IMR-90 (cell line): Measurements from ENCODE around the gene EXOC6B. TPM values are rescaled to one million over a fixed set of nuclear protein-coding genes. Genes with fewer than 3 reads are reported as not detected.

Experiments
- ATAC-seq: fragments of 200-7000 bp; cut with Tn5 transposase; 2 replicates; pipeline ENCODE4 v1.9.1; 2020; ENCODE audit warnings: low read depth, mild to moderate bottlenecking, moderate library complexity
- BruUV-seq: library from RNA; stranded (reverse); fragments of 400-500 nt; replicated peaks from 2 replicates; lab custom pipeline; 2021; lab: Mats Ljungman, UMichigan
- CTCF ChIA-PET: fragments of 300-600 bp; formaldehyde crosslinking; extraction: SDS; loops from one replicate; lab custom pipeline; 2021; ENCODE audit warnings: antibody characterized with exemption; lab: Yijun Ruan, JAX
- POLR2A ChIA-PET: fragments of 300-600 bp; sonication (Branson Sonifier 250); formaldehyde crosslinking; loops from one replicate; lab custom pipeline; 2022; ENCODE audit warnings: antibody characterized with exemption; ENCODE audit not compliant: unreplicated experiment; lab: Charles Lee
- DNase-seq: peaks from one replicate; pipeline ENCODE4 v3.0.0; 2013
- H2AFZ ChIP-seq: replicated peaks from 2 replicates; pipeline ENCODE3; 2013; ENCODE audit warnings: low read length, mild to moderate bottlenecking; ENCODE audit not compliant: poor library complexity
- H2AK5ac ChIP-seq: 2 replicates; pipeline ENCODE4 v1.6.1; 2013; ENCODE audit warnings: low read depth, low read length, inconsistent platforms
- H2AK9ac ChIP-seq: replicated peaks from 2 replicates; pipeline ENCODE3; 2013; ENCODE audit warnings: mild to moderate bottlenecking, low read depth, low read length, moderate library complexity; ENCODE audit not compliant: poor library complexity
- H2BK120ac ChIP-seq: 2 replicates; pipeline ENCODE4 v1.6.1; 2013; ENCODE audit warnings: low read depth, low read length, inconsistent platforms
- H2BK15ac ChIP-seq: 3 replicates; pipeline ENCODE4 v1.6.1; 2013; ENCODE audit warnings: low read depth, low read length, inconsistent platforms
- H2BK20ac ChIP-seq: 2 replicates; pipeline ENCODE4 v1.6.1; 2013; ENCODE audit warnings: low read depth, mild to moderate bottlenecking, inconsistent platforms, low read length, moderate library complexity
- H2BK5ac ChIP-seq: 2 replicates; pipeline ENCODE4 v1.6.1; 2013; ENCODE audit warnings: mild to moderate bottlenecking, low read depth, low read length, inconsistent platforms; ENCODE audit not compliant: poor library complexity, severe bottlenecking
- H3K14ac ChIP-seq: replicated peaks from 2 replicates; pipeline ENCODE4 v1.6.1; 2013; ENCODE audit warnings: low read depth, low read length, inconsistent platforms
- H3K18ac ChIP-seq: 2 replicates; pipeline ENCODE4 v1.6.1; 2013; ENCODE audit warnings: low read depth, low read length, control low read depth
- H3K23ac ChIP-seq: 2 replicates; pipeline ENCODE4 v1.6.1; 2013; ENCODE audit warnings: low read depth, low read length, inconsistent platforms
- H3K27ac ChIP-seq: 2 replicates; pipeline ENCODE4 v1.5.1; 2013; ENCODE audit warnings: mild to moderate bottlenecking, control low read depth, low read length; ENCODE audit not compliant: insufficient read depth
- H3K27me3 ChIP-seq: 2 replicates; pipeline ENCODE4 v1.6.1; 2013; ENCODE audit warnings: low read length; ENCODE audit not compliant: control insufficient read depth, insufficient read depth
- H3K36me3 ChIP-seq: 2 replicates; pipeline ENCODE4 v1.6.1; 2013; ENCODE audit warnings: low read length, mixed read lengths; ENCODE audit not compliant: control insufficient read depth, insufficient read depth
- H3K4ac ChIP-seq: 2 replicates; pipeline ENCODE4 v1.6.1; 2013; ENCODE audit warnings: low read depth, low read length, inconsistent platforms
- H3K4me1 ChIP-seq: 2 replicates; pipeline ENCODE4 v1.6.1; 2013; ENCODE audit warnings: low read length, mixed read lengths; ENCODE audit not compliant: control insufficient read depth, insufficient read depth
- H3K4me2 ChIP-seq: 2 replicates; pipeline ENCODE4 v1.6.1; 2013; ENCODE audit warnings: low read depth, mild to moderate bottlenecking, control low read depth, low read length, moderate library complexity
- H3K4me3 ChIP-seq: 2 replicates; pipeline ENCODE4 v1.5.1; 2013; ENCODE audit warnings: low read depth, mild to moderate bottlenecking, control low read depth, low read length, moderate library complexity; ENCODE audit not compliant: insufficient read depth
- H3K56ac ChIP-seq: 2 replicates; pipeline ENCODE4 v1.6.1; 2013; ENCODE audit warnings: low read length, inconsistent platforms; ENCODE audit not compliant: insufficient read depth; ENCODE audit errors: extremely low read depth
- H3K79me1 ChIP-seq, 2 experiments: 2 replicates each; pipeline ENCODE4 v1.6.1; 2013; ENCODE audit warnings: low read length in 2 of 2, inconsistent platforms in 1 of 2, low read depth in 1 of 2
- H3K9ac ChIP-seq: 2 replicates; pipeline ENCODE4 v1.6.1; 2013; ENCODE audit warnings: low read depth, low read length, control low read depth
- H3K9me1 ChIP-seq: 2 replicates; pipeline ENCODE4 v1.6.1; 2013; ENCODE audit warnings: low read length, inconsistent platforms; ENCODE audit not compliant: insufficient read depth
- H3K9me3 ChIP-seq: 2 replicates; pipeline ENCODE4 v1.6.1; 2013; ENCODE audit warnings: low read length; ENCODE audit not compliant: control insufficient read depth, insufficient read depth
- H4K20me1 ChIP-seq: 2 replicates; pipeline ENCODE4 v1.6.1; 2013; ENCODE audit warnings: low read length, inconsistent platforms; ENCODE audit not compliant: insufficient read depth
- H4K5ac ChIP-seq: 2 replicates; pipeline ENCODE4 v1.6.1; 2013; ENCODE audit warnings: mild to moderate bottlenecking, low read depth, low read length, control low read depth
- H4K8ac ChIP-seq, 2 experiments: 2 replicates each; pipeline ENCODE4 v1.6.1; 2013; ENCODE audit warnings: low read depth in 2 of 2, low read length in 2 of 2, control low read depth in 1 of 2, inconsistent platforms in 1 of 2
- H4K91ac ChIP-seq: 2 replicates; pipeline ENCODE4 v1.6.1; 2013; ENCODE audit warnings: low read depth, low read length, inconsistent platforms; ENCODE audit not compliant: insufficient read depth
- BHLHE40 ChIP-seq: fragments of 150-350 bp; IDR thresholded peaks from 2 replicates; pipeline ENCODE4 v1.6.1; 2016; ENCODE audit warnings: mild to moderate bottlenecking, low read depth, low read length
- CEBPB ChIP-seq: IDR thresholded peaks from 2 replicates; pipeline ENCODE4 v1.6.1; 2012; ENCODE audit warnings: low read depth, low read length, improper control_type of control experiment
- CHD1 ChIP-seq: IDR thresholded peaks from 2 replicates; pipeline ENCODE4 v1.6.1; 2012; ENCODE audit warnings: low read depth, low read length, improper control_type of control experiment
- CTCF ChIP-seq: conservative IDR thresholded peaks from 2 replicates; pipeline ENCODE4 v1.5.1; 2012; ENCODE audit warnings: mild to moderate bottlenecking, low read depth, low read length, improper control_type of control experiment
- FOS ChIP-seq: fragments of 150-350 bp; IDR thresholded peaks from 2 replicates; pipeline ENCODE4 v1.6.1; 2016; ENCODE audit warnings: low read depth, low read length
- MAFK ChIP-seq: IDR thresholded peaks from 2 replicates; pipeline ENCODE4 v1.6.1; 2012; ENCODE audit warnings: low read depth, low read length, improper control_type of control experiment
- MAZ ChIP-seq: IDR thresholded peaks from 2 replicates; pipeline ENCODE4 v1.6.1; 2012; ENCODE audit warnings: low read depth, mild to moderate bottlenecking, low read length, improper control_type of control experiment, moderate library complexity, borderline replicate concordance
- MXI1 ChIP-seq: IDR thresholded peaks from 2 replicates; pipeline ENCODE4 v1.6.1; 2012; ENCODE audit warnings: low read depth, mild to moderate bottlenecking, low read length, moderate library complexity, borderline replicate concordance
- NFE2L2 ChIP-seq: fragments of 150-350 bp; IDR thresholded peaks from 2 replicates; pipeline ENCODE4 v1.6.1; 2016; ENCODE audit warnings: low read depth, mild to moderate bottlenecking, low read length
- POLR2A ChIP-seq: IDR thresholded peaks from 2 replicates; pipeline ENCODE4 v1.6.1; 2012; ENCODE audit warnings: mild to moderate bottlenecking, low read depth, low read length
- RAD21 ChIP-seq: IDR thresholded peaks from 2 replicates; pipeline ENCODE4 v1.6.1; 2012; ENCODE audit warnings: low read length, improper control_type of control experiment
- RCOR1 ChIP-seq: IDR thresholded peaks from 2 replicates; pipeline ENCODE4 v1.6.1; 2012; ENCODE audit warnings: mild to moderate bottlenecking, low read length, improper control_type of control experiment; ENCODE audit not compliant: insufficient replicate concordance
- RFX5 ChIP-seq: IDR thresholded peaks from 2 replicates; pipeline ENCODE4 v1.8.0; 2012; ENCODE audit warnings: low read depth, mild to moderate bottlenecking, low read length, moderate library complexity
- SMC3 ChIP-seq: fragments of 150-350 bp; IDR thresholded peaks from 2 replicates; pipeline ENCODE4 v1.6.1; 2016; ENCODE audit warnings: low read depth, mild to moderate bottlenecking, antibody characterized with exemption, low read length, moderate library complexity
- USF2 ChIP-seq: fragments of 150-350 bp; IDR thresholded peaks from 2 replicates; pipeline ENCODE4 v1.6.1; 2017; ENCODE audit warnings: mild to moderate bottlenecking, antibody characterized with exemption, low read length, low read depth
- WGBS, 2 experiments: methylation state at CpG; one replicate each; pipeline versions ENCODE4 v1.1.5 to v1.1.7; 2013; ENCODE audit warnings: missing lambda C conversion rate in 2 of 2; ENCODE audit not compliant: insufficient read length in 1 of 2; ENCODE audit errors: extremely low coverage in 2 of 2; 5-methylcytosine and 5-hydroxymethylcytosine counted together
- dilution Hi-C: fragments of 300-500 bp; cut with HindIII; formaldehyde crosslinking; loops from one replicate; pipeline ENCODE4 v1.14.3; 2018; ENCODE audit warnings: low sequenced_read_pairs; ENCODE audit not compliant: unreplicated experiment
- in situ Hi-C: fragments of 300-500 bp; cut with MboI; formaldehyde crosslinking; loops from 3 replicates; pipeline ENCODE4 v1.14.3; 2019; ENCODE audit warnings: low sequenced_read_pairs, inconsistent platforms, mixed read lengths
- intact Hi-C: fragments of 100-400 bp; cut with micrococcal nuclease; formaldehyde crosslinking; loops from 2 replicates; pipeline ENCODE4 v1.10.0; 2022
- polyA plus RNA-seq, 3 experiments: library from polyadenylated mRNA; depleted of rRNA; stranded (reverse); fragments of >200 nt; gene quantifications; 2 replicates each; pipeline ENCODE4 v1.2.3, GENCODE V29; 2012; ENCODE audit warnings: low replicate concordance in 1 of 3
- total RNA-seq: library from RNA; depleted of rRNA; stranded (reverse); fragments of >200 nt; gene quantifications from 2 replicates; pipeline ENCODE4 v1.2.3, GENCODE V29; 2012

The EXOC6B gene
- total and polyA plus RNA-seq, 2 of the 4 experiments (the other 2 are of a cell fraction): 10.2 to 29.4 TPM

- H3K27ac ChIP-seq: no peak overlapping the region
- no peak overlapping the region for H3K14ac ChIP-seq
- ATAC-seq: no peak
- no TSS peak for BruUV-seq
- H2AK9ac ChIP-seq: no peak overlapping the region
- H3K79me1 ChIP-seq: no peaks in the 10 kb centered on the region
- no peak overlapping the region for H2AK5ac ChIP-seq
- dilution Hi-C loops (no loop called here), intact Hi-C loops (no loop called here), in situ Hi-C loops (no loop called here)
- H2BK15ac ChIP-seq: no peak overlapping the region
- 0 out of 2 replicates have a peak, but pooled peaks cover 1% of the 10 kb centered on the region for H3K9me3 ChIP-seq
- H2AFZ ChIP-seq: no peak overlapping the region
- H3K9ac ChIP-seq: no peak overlapping the region
- no peak overlapping the region for H4K91ac ChIP-seq
- H3K4me1 ChIP-seq: peaks cover under 1% of the 10 kb centered on the region; the same call in 1 of the 2 replicates
- no peak overlapping the region for H2BK20ac ChIP-seq
- ChIA-PET CTCF (interaction anchor here (0.6 kb wide), 1 partner anchor 585 kb away, joined by 4 read pairs; no protein-coding TSS in a partner anchor), POLR2A (interaction anchor here (0.5 kb wide), 1 partner anchor 52 kb away, joined by 5 read pairs; no protein-coding TSS in a partner anchor)
- H3K27me3 ChIP-seq: peaks cover 21% of the 10 kb centered on the region
- DNase-seq: no peak
- no peaks in the 10 kb centered on the region for H3K36me3 ChIP-seq
- no peak overlapping the region for H3K23ac ChIP-seq
- no peak overlapping the region for H4K5ac ChIP-seq
- H3K4me3 ChIP-seq: no peak overlapping the region
- H4K8ac ChIP-seq: no peak overlapping the region
- H3K4me2 ChIP-seq: no peak overlapping the region
- H2BK5ac ChIP-seq: no peak overlapping the region
- H3K4ac ChIP-seq: no peak overlapping the region
- peaks cover 2% of the 10 kb centered on the region; the same call in 1 of the 2 replicates for H4K20me1 ChIP-seq
- no peak overlapping the region for H2BK120ac ChIP-seq
- peaks cover 11% of the 10 kb centered on the region; the same call in 1 of the 2 replicates for H3K9me1 ChIP-seq
- no peak overlapping the region for H3K56ac ChIP-seq
- 71% methylated on average over 2 of the region's 5 CpGs; no CpG with 5 or more reads in 1 of the 2 experiments for WGBS, 2 experiments
- H3K18ac ChIP-seq: no peak overlapping the region
- no peak for TF ChIP-seq MXI1
- no peak for TF ChIP-seq CTCF
- TF ChIP-seq FOS: no peak
- no peak for TF ChIP-seq NFE2L2
- no peak for TF ChIP-seq BHLHE40
- TF ChIP-seq RFX5: no peak
- no peak for TF ChIP-seq CEBPB
- TF ChIP-seq MAZ: no peak
- TF ChIP-seq RCOR1: no peak
- TF ChIP-seq RAD21: no peak
- TF ChIP-seq SMC3: no peak
- no peak for TF ChIP-seq CHD1
- no peak for TF ChIP-seq MAFK
- TF ChIP-seq POLR2A: no peak
- TF ChIP-seq USF2: no peak
These were observed 7.4 kb upstream of the EXOC6B start for GRCh38 chr2:72833084-72833714.
